ENCODE measurements around the gene PIGC.

DNA sequence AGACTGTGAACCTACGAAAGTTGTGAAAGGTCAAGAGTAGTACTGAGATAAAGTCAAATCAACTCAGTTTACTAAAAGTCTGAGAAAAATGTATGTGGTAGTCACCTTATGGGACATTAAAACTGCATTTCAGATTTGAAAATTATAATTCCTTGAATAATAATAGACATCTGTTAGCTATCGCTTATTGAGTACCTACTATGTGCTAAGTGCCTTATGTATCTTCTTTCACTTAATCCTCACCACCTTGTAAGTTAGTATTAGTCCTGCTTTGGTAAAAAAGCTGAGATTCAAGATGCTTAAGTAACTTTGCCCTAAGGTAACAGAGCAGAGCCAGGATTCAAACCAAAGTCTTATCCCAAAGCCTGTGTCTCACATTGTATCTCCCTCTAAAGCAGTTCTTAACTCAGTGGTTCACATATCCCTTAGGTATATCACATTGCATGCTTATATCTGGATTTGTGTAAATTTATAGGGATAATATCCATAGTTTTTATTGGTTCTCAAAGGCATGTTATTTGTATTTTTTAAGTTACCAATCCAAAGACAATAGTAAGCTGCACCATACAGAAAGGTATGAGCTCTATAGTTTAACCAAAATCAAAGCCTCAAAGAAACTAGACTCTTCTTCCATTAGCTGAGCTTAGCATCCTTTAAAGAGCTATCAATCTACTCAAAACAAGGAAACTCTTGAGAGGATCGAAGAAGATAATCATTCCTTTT lies 865 bp downstream of the PIGC start:
- TF ChIP-seq, protein P1, sequence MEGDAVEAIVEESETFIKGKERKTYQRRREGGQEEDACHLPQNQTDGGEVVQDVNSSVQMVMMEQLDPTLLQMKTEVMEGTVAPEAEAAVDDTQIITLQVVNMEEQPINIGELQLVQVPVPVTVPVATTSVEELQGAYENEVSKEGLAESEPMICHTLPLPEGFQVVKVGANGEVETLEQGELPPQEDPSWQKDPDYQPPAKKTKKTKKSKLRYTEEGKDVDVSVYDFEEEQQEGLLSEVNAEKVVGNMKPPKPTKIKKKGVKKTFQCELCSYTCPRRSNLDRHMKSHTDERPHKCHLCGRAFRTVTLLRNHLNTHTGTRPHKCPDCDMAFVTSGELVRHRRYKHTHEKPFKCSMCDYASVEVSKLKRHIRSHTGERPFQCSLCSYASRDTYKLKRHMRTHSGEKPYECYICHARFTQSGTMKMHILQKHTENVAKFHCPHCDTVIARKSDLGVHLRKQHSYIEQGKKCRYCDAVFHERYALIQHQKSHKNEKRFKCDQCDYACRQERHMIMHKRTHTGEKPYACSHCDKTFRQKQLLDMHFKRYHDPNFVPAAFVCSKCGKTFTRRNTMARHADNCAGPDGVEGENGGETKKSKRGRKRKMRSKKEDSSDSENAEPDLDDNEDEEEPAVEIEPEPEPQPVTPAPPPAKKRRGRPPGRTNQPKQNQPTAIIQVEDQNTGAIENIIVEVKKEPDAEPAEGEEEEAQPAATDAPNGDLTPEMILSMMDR (IDR thresholded peaks at IDR 0.05) = no peak
- no peak for TF ChIP-seq POLR2A (IDR thresholded peaks at IDR 0.05)
